ENCODE data around the gene DCUN1D2.

DNA sequence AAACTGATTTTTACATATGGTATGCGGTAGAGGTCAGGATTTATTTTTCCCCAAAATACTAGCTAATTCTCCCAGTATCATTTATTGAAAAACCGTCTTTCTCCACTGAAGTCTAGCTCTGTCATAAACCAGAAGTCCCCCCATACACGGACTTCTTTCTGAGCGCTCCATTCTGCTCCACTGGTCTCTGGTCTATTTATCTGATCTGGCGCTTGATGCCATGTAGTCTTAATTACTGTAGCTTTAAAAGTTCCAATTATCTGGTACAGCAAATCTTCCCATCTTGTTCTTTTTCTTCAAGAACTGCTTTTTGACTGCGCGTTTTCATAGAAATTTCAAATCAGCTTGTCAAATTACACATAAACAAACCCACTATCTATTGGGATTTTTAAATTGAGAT is 13.7 kb downstream of the DCUN1D2 start:
- TF ChIP-seq, protein P1, sequence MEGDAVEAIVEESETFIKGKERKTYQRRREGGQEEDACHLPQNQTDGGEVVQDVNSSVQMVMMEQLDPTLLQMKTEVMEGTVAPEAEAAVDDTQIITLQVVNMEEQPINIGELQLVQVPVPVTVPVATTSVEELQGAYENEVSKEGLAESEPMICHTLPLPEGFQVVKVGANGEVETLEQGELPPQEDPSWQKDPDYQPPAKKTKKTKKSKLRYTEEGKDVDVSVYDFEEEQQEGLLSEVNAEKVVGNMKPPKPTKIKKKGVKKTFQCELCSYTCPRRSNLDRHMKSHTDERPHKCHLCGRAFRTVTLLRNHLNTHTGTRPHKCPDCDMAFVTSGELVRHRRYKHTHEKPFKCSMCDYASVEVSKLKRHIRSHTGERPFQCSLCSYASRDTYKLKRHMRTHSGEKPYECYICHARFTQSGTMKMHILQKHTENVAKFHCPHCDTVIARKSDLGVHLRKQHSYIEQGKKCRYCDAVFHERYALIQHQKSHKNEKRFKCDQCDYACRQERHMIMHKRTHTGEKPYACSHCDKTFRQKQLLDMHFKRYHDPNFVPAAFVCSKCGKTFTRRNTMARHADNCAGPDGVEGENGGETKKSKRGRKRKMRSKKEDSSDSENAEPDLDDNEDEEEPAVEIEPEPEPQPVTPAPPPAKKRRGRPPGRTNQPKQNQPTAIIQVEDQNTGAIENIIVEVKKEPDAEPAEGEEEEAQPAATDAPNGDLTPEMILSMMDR (IDR thresholded peaks at IDR 0.05), result no peak
- TF ChIP-seq EZH2phosphoT487 (IDR thresholded peaks at IDR 0.05), result no peak
- no peak for TF ChIP-seq EZH2 (IDR thresholded peaks at IDR 0.05)
